GM04504 (cell line): ENCODE data around the gene CDRT15L2.
"Not testable (repeated sequence)": the region's sequence is repeated elsewhere in the genome, so short reads cannot be mapped to it uniquely, and the experiment has no call there.

Source experiments
- DNase-seq: peaks from one replicate; pipeline ENCODE4 v3.0.0-alpha.2; 2012; ENCODE audit warnings: low read depth

CDRT15L2 gene

GRCh38 chr17:20579424-20579823 is at the start of gene CDRT15L2:
CDRT15L2 (plus strand) TSS chr17:20579724; CDS start chr17:20579744, 20 bp downstream.
- DNase-seq, result not testable (repeated sequence)

DNA sequence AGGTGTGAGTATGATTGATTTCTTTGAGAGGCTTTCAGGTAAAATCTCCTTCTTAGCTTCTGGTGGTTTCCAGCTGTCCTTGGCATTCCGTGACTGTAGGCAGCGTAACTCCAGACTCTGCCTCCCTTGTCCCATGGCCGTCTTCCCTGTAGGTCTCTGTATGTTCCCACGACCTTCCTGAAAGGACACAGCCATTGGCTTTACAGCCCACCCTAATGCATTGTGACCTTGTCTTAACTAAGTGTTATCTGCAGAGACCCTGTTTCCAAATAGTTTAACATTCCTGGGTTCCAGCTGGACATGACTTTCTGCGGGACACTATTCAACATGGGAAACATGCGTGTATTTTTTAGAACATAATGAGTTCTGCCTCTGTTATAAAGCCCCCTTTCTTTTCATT is 49.4 kb upstream of the CDRT15L2 start:
- DNase-seq, result not testable (repeated sequence)

GRCh38 chr17:20532544-20533090 is 46.9 kb upstream of the CDRT15L2 start:
- DNase-seq, result not testable (repeated sequence)

DNA sequence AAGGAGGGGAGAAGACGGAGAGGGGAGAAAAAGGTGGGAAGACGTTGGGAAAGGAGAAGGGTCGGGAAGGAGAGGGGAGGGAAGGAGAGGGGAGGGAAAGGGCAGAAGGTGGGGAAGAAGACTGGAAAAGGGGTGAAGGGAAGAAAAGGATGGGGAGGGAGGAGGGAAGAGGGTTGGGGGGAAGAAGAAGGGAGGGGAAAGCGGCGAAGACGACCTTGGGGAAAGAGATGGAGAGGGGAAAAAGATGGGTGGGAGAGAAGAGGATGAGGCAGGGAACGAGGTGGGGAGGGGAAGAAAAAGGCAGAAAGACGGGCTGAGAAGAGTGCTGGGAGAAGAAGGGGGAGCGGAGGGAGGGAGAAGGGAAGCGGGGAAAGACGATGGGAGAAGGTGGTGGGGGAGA is 46.3 kb upstream of the CDRT15L2 start:
- not testable (repeated sequence) for DNase-seq

- not testable (repeated sequence) for DNase-seq
Observed at GRCh38 chr17:20534711-20535550, 44.6 kb upstream of the CDRT15L2 start.

- DNase-seq, result not testable (repeated sequence)
Observed at GRCh38 chr17:20540414-20540813, 39.1 kb upstream of the CDRT15L2 start.

DNA sequence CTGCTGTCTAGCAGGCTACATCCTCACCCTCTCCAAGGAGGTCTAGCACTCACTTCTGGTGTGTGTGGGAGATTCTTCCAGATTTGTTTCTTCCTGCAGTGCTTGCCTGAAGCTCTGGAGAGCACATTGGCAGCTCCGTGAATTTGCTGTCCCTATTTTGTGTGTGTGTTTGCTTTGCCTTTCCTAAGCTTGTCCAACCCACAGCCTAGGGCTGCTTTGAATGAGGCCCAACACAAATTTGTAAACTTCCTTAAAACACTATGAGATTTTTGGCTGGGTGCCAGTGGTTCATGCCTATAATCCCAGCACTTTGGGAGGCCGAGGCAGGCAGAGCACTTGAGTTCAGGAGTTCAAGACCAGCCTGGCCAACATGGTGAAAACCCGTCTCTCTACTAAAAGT is 38.7 kb upstream of the CDRT15L2 start:
- DNase-seq, result not testable (repeated sequence)

- not testable (repeated sequence) for DNase-seq
Observed at GRCh38 chr17:20541853-20542546, 37.5 kb upstream of the CDRT15L2 start.

- DNase-seq, result not testable (repeated sequence)
Observed at GRCh38 chr17:20547923-20548322, 31.6 kb upstream of the CDRT15L2 start.

GRCh38 chr17:20552920-20553319 is 26.6 kb upstream of the CDRT15L2 start:
- DNase-seq, result not testable (repeated sequence)

GRCh38 chr17:20554728-20555127 is 24.8 kb upstream of the CDRT15L2 start:
- not testable (repeated sequence) for DNase-seq

GRCh38 chr17:20555135-20556010 is 24.2 kb upstream of the CDRT15L2 start:
- DNase-seq, result not testable (repeated sequence)

DNA sequence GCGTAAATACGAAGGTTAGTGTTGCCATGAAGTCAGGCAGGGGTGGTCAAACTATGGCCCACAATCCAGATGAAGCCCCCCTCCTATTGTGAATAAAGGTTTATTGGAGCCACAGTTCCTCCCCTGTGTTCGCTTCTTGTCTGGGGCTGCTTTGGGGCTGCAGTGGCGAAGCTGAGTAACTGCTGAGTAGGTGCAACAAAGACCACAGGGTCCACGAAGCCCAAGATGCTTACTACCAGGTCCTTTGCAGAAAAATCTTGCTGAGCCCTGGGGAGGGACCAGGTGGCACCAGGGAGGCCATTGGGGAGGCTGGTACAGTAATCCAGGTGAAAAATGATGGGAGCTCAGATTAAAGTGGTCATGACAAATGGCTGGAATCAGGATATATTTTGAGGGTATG is 21.4 kb upstream of the CDRT15L2 start:
- DNase-seq, result not testable (repeated sequence)

- DNase-seq, result not testable (repeated sequence)
Observed at GRCh38 chr17:20559018-20559417, 20.5 kb upstream of the CDRT15L2 start.

DNA sequence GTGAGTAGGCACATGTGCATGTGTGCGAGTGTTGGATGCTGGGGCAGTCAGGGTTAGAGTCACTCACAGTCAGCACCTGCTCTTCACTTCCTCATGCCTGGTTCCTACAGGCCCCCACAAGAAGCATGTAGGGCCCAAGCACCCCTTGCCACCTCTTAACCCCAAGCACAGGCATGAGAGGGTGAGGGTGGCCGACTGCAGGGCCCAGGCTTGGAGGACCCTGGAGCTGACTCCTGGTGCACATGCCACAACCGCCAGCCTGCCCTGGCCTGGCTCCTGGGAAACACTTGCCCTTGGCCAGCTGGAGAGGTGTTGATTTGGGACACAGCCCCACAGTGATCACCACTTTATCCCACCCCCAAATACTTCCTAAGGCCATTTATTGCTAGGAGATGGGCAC is 16.9 kb upstream of the CDRT15L2 start:
- DNase-seq, result no peak

DNA sequence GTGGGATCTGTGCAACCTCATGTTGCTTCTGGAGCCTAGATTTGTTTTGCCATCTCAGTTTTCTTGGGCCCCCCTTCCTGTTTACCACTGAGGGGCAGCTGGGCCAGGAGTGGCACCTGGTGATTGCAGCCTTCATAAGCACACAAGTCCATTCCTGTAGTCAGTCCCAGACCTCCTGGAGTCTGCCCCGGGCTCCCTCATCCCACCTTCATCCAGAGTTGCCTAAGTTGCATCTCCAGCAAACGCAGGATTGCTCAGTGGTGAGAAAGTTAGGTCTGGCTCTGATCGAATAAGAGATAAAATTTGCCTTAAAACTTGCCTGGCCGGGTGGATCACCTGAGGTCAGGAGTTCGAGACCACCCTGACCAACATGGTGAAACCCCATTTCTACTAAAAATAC is 14.3 kb upstream of the CDRT15L2 start:
- not testable (repeated sequence) for DNase-seq

- DNase-seq, result no peak
Observed at GRCh38 chr17:20565711-20566110, 13.8 kb upstream of the CDRT15L2 start.

DNA sequence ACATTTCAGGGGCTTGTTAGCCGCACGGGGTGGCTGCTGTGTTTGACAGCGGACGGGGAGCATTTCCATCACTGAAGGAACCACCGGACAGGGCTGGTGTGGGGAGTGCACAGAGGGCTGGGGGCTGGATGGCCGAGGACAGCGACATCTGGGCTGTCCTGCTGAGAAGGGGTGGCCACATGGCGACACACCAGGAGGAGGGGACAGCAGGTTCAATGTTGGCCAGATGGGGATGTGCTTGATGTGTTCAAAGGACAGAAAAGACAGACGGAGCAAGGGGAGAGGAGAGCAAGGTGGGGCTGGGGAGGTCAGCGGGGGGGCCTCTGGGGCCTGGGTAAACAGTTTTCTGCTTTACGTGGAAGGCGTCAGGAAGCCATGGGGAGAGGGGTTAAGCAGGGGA is 12.8 kb upstream of the CDRT15L2 start:
- not testable (repeated sequence) for DNase-seq

DNA sequence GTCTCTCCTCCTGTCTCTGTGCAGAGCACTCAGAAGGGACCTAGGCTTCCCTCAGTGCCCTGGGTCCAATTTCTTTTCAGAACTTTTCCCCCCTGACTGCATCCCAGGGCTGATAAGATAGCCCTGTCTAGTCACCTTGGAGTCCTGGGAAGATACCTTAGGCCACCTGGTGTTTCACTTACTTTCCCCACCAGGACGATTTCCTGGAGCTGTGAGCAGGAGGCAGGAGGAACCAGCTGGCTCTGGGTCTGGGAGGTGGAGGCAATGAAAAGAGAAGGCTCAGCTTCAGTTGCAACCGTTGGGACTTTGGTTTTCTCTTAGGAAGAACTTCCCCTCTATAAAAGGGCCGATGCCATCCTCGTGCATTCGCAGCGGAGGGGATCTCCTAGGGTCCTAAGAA is 12.1 kb upstream of the CDRT15L2 start:
- not testable (repeated sequence) for DNase-seq

DNA sequence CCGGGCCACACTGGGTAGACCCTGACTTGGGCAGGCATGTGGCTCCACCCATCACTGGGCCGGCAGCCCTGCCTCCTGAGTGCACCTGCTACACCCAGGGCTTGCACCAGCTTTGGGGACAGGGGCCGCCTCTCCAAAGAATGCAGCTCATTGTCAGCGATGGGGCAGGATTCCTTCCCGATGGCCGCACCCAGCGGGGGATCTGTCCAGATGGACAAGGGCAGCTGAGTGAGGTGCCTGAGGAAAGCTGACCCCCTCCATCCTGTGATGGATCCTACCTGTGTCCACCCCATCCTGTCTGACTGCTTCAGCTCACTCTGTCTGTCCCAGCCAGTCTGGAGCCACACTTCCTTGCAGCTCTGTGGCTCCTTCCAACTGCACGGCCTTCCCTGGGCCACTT is 10.9 kb upstream of the CDRT15L2 start:
- not testable (repeated sequence) for DNase-seq

GRCh38 chr17:20571653-20572052 is 7.9 kb upstream of the CDRT15L2 start:
- DNase-seq, result not testable (repeated sequence)

DNA sequence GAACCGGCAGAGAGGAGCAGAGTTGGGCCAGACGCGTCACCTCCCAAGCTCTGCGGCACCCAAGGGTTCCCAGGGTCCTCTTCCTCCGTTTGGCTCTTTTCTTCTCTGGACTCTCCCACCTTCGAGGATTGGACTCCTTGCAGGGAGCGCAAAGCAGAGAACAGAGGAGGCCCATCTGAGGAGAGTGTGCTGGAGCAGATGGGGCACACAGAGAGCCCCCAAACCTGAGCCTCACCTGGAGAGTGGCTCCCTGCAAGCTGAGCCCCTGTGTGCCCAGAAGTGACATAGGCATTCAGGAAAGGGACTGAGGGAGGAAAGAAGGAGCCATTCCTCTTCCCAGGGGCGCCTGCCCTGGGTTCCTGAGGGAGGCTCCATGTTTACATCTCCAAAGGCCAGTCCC is 6.3 kb upstream of the CDRT15L2 start:
- not testable (repeated sequence) for DNase-seq
